Astrocyte of the spinal cord (primary cell): Measurements from ENCODE around the gene TMEM106C.

Experiments used
- DNase-seq: peaks from one replicate; pipeline ENCODE4 v3.0.0; 2011; ENCODE audit warnings: low read depth, low spot score
- H3K4me3 ChIP-seq: 2 replicates; pipeline ENCODE4 v1.5.1; 2011; ENCODE audit warnings: low read depth, mild to moderate bottlenecking, low read length, moderate library complexity
- CTCF ChIP-seq: IDR thresholded peaks from 2 replicates; pipeline ENCODE4 v1.5.1; 2012; ENCODE audit warnings: low read depth, mild to moderate bottlenecking, low read length, inconsistent platforms
- in situ Hi-C: cut with HindIII; loops from 2 replicates; pipeline ENCODE4 v1.10.0; 2017; ENCODE audit warnings: low sequenced_read_pairs

The TMEM106C gene

DNA sequence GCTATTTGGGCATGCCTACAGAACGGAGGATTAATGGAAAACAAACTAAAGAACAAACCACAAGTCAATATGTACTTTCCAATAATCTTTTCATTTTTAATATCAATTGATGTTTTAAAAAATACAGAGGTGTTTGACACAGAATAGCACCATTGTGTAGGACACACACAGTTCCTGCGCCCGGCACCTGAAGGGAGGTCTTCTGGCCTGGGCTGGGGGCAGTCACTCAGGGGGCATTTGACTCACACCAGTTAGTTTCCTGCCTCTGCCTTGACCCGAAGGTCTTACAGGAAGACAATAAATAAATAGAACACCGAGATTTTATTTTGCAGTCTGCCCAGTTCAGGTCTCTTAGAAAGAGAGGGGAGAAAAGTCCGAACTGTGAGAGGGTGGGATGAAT is 9.5 kb downstream of the TMEM106C start:
- DNase-seq, result no peak
- in situ Hi-C loops, result no loop called here
- TF ChIP-seq CTCF, result no peak
- no peak overlapping the region for H3K4me3 ChIP-seq

DNA sequence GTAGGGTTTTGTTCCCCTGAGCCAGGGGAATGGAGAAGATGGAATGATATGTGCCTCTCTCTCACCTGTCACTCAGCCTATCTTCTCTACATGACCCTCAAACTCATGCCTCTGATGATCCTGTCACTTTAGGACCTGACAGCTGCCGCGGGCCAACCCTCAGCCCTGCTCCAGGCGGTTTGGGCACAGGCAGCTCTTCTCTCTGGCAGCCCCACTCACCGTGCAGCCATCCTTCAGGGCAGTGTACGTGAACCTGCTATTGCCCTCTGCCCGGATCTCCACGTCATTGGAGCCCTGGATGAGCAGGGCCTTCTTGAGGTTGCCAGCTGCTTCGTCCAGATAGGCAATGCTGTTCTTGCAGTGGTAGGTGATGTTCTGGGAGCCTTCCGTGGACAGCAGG is 10.5 kb downstream of the TMEM106C start:
- in situ Hi-C loops, result no loop called here
- DNase-seq, result no peak
- H3K4me3 ChIP-seq, result no peak overlapping the region
- TF ChIP-seq CTCF, result no peak

DNA sequence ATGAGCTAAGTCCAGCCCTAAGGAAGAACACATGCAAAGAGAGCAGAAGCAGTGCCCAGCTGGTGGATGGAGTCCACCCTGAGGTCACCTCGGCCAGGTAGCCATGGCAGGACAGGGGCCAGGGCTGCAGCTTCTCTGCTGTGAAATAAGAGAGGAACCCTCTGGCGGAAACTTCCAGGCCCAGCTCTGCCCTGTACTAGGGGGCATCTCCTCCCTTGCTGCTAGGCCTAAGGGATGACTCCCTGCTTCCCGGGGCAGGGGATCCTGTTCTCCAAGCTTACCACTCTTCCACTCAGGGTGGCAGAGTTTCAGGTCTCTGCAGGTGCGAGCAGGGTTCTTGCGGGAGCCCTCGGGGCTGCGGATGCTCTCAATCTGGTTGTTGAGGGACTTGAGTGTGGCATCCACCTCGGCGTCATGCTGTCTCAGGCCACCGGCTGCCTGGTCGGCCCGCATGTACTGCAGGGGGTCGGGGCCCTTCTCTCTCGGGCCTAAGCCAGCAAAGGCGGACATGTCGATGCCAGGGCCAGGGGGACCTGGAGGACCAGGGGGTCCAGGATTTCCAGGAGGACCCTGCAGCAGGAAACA is 11.7 kb downstream of the TMEM106C start:
- in situ Hi-C loops, result no loop called here
- TF ChIP-seq CTCF, result no peak
- DNase-seq, result no peak
- H3K4me3 ChIP-seq, result no peak overlapping the region

GRCh38 chr12:47975816-47976215 is 12.4 kb downstream of the TMEM106C start:
- TF ChIP-seq CTCF, result no peak
- DNase-seq, result no peak
- in situ Hi-C loops, result no loop called here
- H3K4me3 ChIP-seq, result no peak overlapping the region

GRCh38 chr12:47977046-47977771 is 13.8 kb downstream of the TMEM106C start:
- in situ Hi-C loops, result no loop called here
- DNase-seq, result no peak
- H3K4me3 ChIP-seq, result no peak overlapping the region
- TF ChIP-seq CTCF, result no peak

DNA sequence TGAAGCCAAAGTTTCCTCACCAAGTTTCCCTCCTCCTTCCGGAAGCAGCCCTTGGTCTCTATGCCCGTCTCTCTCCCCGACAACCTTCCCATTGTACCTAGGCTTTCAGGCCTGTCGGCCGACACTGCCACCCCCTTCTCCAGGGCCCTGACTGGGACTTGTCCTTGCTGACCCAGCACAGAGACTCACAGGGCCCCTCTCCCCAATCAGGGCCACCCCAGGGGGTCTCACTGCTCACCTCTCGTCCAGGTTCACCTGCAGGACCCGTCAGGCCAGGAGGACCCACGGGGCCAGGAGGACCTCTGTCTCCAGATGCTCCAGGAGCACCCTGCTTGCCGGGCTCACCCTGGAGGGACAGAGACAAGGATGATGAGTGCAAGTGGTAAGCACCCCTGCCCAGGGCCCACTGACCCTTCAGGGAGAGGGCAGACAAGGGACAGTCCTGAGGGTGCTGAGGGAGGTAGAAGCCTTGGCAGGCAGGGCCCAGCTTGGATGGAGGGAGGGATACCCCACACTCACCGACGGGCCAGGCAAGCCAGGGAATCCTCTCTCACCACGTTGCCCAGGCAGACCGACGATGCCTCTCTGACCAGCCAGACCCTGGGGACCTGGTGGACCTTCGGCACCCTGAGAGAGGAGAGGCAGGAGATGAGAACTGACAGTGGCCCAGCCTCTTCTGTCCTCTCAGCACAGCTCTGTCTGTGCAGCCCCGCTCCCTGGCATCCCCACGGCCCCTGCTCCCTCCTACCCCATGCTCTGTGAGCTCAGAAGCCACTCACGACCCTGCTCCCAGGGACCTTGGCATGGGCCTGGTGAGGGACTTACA is 14.6 kb downstream of the TMEM106C start:
- TF ChIP-seq CTCF, result no peak
- DNase-seq, result no peak
- in situ Hi-C loops, result no loop called here
- no peak overlapping the region for H3K4me3 ChIP-seq
